A549 (cell line): ENCODE results near the gene LCE1F. TPM values are rescaled to one million over a fixed set of nuclear protein-coding genes. Genes with fewer than 3 reads are reported as not detected.

ENCODE experiments used
- ATAC-seq, 2 experiments: fragments of 200-7000 bp in 1 of 2; fragments of >200 bp in 1 of 2; cut with Nextera tagmentation in 1 of 2; cut with Tn5 transposase in 1 of 2; 3 replicates each; pipeline versions ENCODE4 v1.8.0 to v1.9.1; 2018 to 2020; ENCODE audit warnings: mild to moderate bottlenecking in 1 of 2, moderate library complexity in 1 of 2
- CTCF ChIA-PET: fragments of 300-600 bp; sonication (Branson Sonifier 250); formaldehyde crosslinking; extraction: SDS; loops from one replicate; lab custom pipeline; 2021; ENCODE audit warnings: antibody characterized with exemption, inconsistent platforms; lab: Yijun Ruan, JAX
- POLR2A ChIA-PET: fragments of 350-600 bp; formaldehyde crosslinking; extraction: SDS; loops from one replicate; lab custom pipeline; 2021; ENCODE audit warnings: antibody characterized with exemption, inconsistent platforms; lab: Yijun Ruan, JAX
- DNase-seq, 2 experiments: peaks; one replicate each; pipeline versions ENCODE4 v3.0.0 to v3.0.0-alpha.2; 2011 to 2016; ENCODE audit warnings: low read depth in 1 of 2, low spot score in 1 of 2
- FAIRE-seq: peaks from 2 replicates; lab custom pipeline; 2011; peaks lifted over from hg19 to GRCh38; lab: Jason Lieb, UNC
- H3K27ac ChIP-seq, 2 experiments: fragments of >200 bp; sonication (Bioruptor Twin); formaldehyde crosslinking; 3 replicates each; pipeline ENCODE4 v1.5.1; 2016 to 2017
- H3K4me1 ChIP-seq: fragments of >200 bp; sonication (Bioruptor Twin); formaldehyde crosslinking; 3 replicates; pipeline ENCODE4 v1.6.1; 2016
- H3K4me2 ChIP-seq: fragments of >200 bp; sonication (Bioruptor Twin); formaldehyde crosslinking; 3 replicates; pipeline ENCODE4 v1.6.1; 2016
- H3K4me3 ChIP-seq: fragments of >200 bp; sonication (Bioruptor Twin); formaldehyde crosslinking; 3 replicates; pipeline ENCODE4 v1.5.1; 2016
- H3K9me3 ChIP-seq: fragments of >200 bp; sonication (Bioruptor Twin); formaldehyde crosslinking; 3 replicates; pipeline ENCODE4 v1.6.1; 2016
- BHLHE40 ChIP-seq: IDR thresholded peaks from 2 replicates; pipeline ENCODE4 v1.6.1; 2012; ENCODE audit warnings: low read depth, low read length, inconsistent platforms
- CBX2 ChIP-seq: fragments of 200-600 bp; sonication (generic); IDR thresholded peaks from 2 replicates; pipeline ENCODE4 v1.6.1; 2016; ENCODE audit warnings: low read depth, mild to moderate bottlenecking, borderline replicate concordance
- CBX8 ChIP-seq: fragments of 200-600 bp; sonication (generic); IDR thresholded peaks from 2 replicates; pipeline ENCODE4 v1.6.1; 2016
- CHD2 ChIP-seq: fragments of 150-350 bp; IDR thresholded peaks from 2 replicates; pipeline ENCODE4 v1.6.1; 2014; ENCODE audit warnings: low read length; ENCODE audit not compliant: partially characterized antibody
- EHMT2 ChIP-seq: fragments of 200-600 bp; sonication (generic); IDR thresholded peaks from 2 replicates; pipeline ENCODE4 v1.6.1; 2016; ENCODE audit warnings: antibody characterized with exemption, low read depth, mild to moderate bottlenecking, moderate library complexity
- FOSL2 ChIP-seq, 2 experiments: fragments of 450-650 bp in 1 of 2; fragments of >200 bp in 1 of 2; sonication (Bioruptor Twin) in 1 of 2; formaldehyde crosslinking; IDR thresholded peaks; 2 replicates each; pipeline versions ENCODE4 v1.5.0 to v1.6.1; 2016 to 2020; ENCODE audit warnings: mild to moderate bottlenecking in 1 of 2, moderate library complexity in 1 of 2
- HDAC2 ChIP-seq: fragments of 200-600 bp; sonication (generic); IDR thresholded peaks from 2 replicates; pipeline ENCODE4 v1.6.1; 2016
- NPAS2 ChIP-seq: fragments of 250-450 bp; sonication (Bioruptor Pico); IDR thresholded peaks from 2 replicates; pipeline ENCODE4 v1.8.0; 2022; ENCODE audit warnings: mild to moderate bottlenecking, moderate library complexity, borderline replicate concordance
- NR3C1 ChIP-seq: fragments of >200 bp; sonication (Bioruptor Twin); formaldehyde crosslinking; IDR thresholded peaks from 3 replicates; pipeline ENCODE4 v1.6.1; 2017
- POLR2A ChIP-seq: IDR thresholded peaks from 2 replicates; pipeline ENCODE4 v1.6.1; 2012; ENCODE audit warnings: mild to moderate bottlenecking, low read length
- POLR2AphosphoS2 ChIP-seq: conservative IDR thresholded peaks from 2 replicates; pipeline ENCODE4 v1.6.1; 2012; ENCODE audit warnings: low read length, improper control_type of control experiment, inconsistent platforms
- RAD21 ChIP-seq, 2 experiments: fragments of >200 bp in 1 of 2; sonication (Bioruptor Twin) in 1 of 2; formaldehyde crosslinking in 1 of 2; IDR thresholded peaks in 1 of 2; conservative IDR thresholded peaks in 1 of 2; 2 replicates in 1 of 2; 3 replicates in 1 of 2; pipeline ENCODE4 v1.6.1; 2012 to 2018; ENCODE audit warnings: inconsistent platforms in 1 of 2
- RARB ChIP-seq: fragments of 250-450 bp; sonication (Bioruptor Pico); IDR thresholded peaks from 2 replicates; pipeline ENCODE4 v1.8.0; 2021; ENCODE audit warnings: mild to moderate bottlenecking, moderate library complexity
- RNF2 ChIP-seq: fragments of 200-600 bp; sonication (generic); IDR thresholded peaks from 2 replicates; pipeline ENCODE4 v1.6.1; 2016; ENCODE audit warnings: low read depth, mild to moderate bottlenecking, antibody characterized with exemption, moderate library complexity, borderline replicate concordance
- SMC3 ChIP-seq: fragments of >200 bp; sonication (Bioruptor Twin); formaldehyde crosslinking; IDR thresholded peaks from 3 replicates; pipeline ENCODE4 v1.6.1; 2018; ENCODE audit warnings: inconsistent platforms
- TFCP2L1 ChIP-seq: fragments of 250-450 bp; sonication (Bioruptor Pico); IDR thresholded peaks from 2 replicates; pipeline ENCODE4 v1.5.0; 2021; ENCODE audit warnings: mild to moderate bottlenecking
- TP53 ChIP-seq: fragments of 250-450 bp; sonication (Bioruptor Pico); IDR thresholded peaks from 2 replicates; pipeline ENCODE4 v1.5.0; 2021; ENCODE audit warnings: mild to moderate bottlenecking, moderate library complexity
- WGBS: methylation state at CpG from one replicate; pipeline ENCODE4 v1.1.6; 2017; ENCODE audit errors: missing lambda C conversion rate; 5-methylcytosine and 5-hydroxymethylcytosine counted together
- polyA plus RNA-seq, 4 experiments: library from polyadenylated mRNA; depleted of rRNA in 3 of 4; stranded (reverse); fragments of >200 nt; fragmentation: RNase III in 1 of 4; extraction: RNeasy Plus Mini Kit Qiagen cat#74134 plus additional on column Dnase treatment in 1 of 4; gene quantifications; 2 replicates in 3 of 4; 3 replicates in 1 of 4; pipeline ENCODE4 v1.2.3, GENCODE V29; 2011 to 2017
- TF ChIP-seq, protein P1 (sequence below): fragments of 450-650 bp; IDR thresholded peaks from 2 replicates; pipeline ENCODE4 v1.6.1; 2014; ENCODE audit warnings: antibody characterized with exemption
- TF ChIP-seq, protein P2 (sequence below): fragments of >200 bp; sonication (Bioruptor Twin); formaldehyde crosslinking; IDR thresholded peaks from 3 replicates; pipeline ENCODE4 v1.5.1; 2016
- TF ChIP-seq, protein P3 (sequence below): fragments of 250-450 bp; sonication (Bioruptor Pico); IDR thresholded peaks from 2 replicates; pipeline ENCODE4 v1.5.0; 2021; ENCODE audit warnings: mild to moderate bottlenecking, moderate library complexity, borderline replicate concordance
- TF ChIP-seq, protein P4 (sequence below): IDR thresholded peaks from 2 replicates; pipeline ENCODE4 v1.6.1; 2012; ENCODE audit warnings: low read depth, borderline replicate concordance

LCE1F gene
- polyA plus RNA-seq, 2 of the 4 experiments (the other 2 are of a cell fraction) = not detected

DNA sequence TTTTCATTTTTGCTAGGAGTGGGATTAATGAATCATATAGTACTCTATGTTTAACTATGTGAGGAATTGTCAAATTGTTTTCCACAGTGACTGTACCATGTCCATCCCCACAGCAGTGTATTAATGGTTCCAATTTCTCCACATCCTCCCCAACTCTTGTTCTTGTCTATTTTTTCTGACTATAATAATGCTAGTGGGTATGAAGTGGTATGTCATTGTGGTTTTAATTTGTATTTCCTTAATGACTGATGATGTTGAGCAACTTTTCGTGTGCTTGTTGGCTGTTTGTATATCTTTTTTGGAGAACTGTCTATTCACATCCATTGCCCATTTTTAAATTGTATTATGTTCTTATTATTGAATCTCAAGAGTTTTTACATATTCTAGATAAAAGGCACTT lies 27.1 kb upstream of the LCE1F start:
- DNase-seq (no peak), ATAC-seq (no peak), FAIRE-seq (no peak)
- CTCF ChIA-PET = no interaction called here
- 3% methylated on average over 1 of the region's 1 CpG for WGBS
- Histone ChIP-seq H3K4me3 (no peak overlapping the region), H3K27ac (no peak overlapping the region)
- POLR2A ChIA-PET = no interaction called here
- TF ChIP-seq, protein P1, sequence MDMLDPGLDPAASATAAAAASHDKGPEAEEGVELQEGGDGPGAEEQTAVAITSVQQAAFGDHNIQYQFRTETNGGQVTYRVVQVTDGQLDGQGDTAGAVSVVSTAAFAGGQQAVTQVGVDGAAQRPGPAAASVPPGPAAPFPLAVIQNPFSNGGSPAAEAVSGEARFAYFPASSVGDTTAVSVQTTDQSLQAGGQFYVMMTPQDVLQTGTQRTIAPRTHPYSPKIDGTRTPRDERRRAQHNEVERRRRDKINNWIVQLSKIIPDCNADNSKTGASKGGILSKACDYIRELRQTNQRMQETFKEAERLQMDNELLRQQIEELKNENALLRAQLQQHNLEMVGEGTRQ = no peak
- TF ChIP-seq TFCP2L1 (no peak), POLR2A (no peak), RAD21 (conservative IDR thresholded peaks at IDR 0.05 in 1 of 2, IDR thresholded peaks at IDR 0.05 in 1 of 2) (no peak), HDAC2 (no peak), POLR2AphosphoS2 (no peak)
- TF ChIP-seq, all 56 proteins: peak for 0
- Histone ChIP-seq H3K4me2 (no peak overlapping the region), H3K4me1 (no peaks in the 10 kb centered on the region), H3K9me3 (no peaks in the 10 kb centered on the region)

DNA sequence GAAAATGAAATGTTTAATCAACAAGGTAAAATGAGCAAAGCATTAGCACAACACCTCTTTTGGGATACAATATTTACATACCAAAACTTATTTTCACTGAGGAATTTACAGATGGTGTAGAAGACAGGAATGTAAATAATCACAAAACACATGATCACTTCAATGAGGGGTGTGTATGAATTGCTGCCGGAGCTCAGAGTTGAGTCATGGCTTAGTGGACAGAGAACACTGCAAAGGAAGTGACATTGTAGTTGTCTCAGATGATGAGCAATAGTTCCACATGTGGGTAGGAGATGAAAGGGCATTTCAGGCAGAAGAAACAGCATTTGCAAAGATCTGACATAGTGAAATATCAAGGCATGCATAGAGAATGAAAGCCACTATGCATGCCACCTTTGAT lies 22.7 kb upstream of the LCE1F start:
- Histone ChIP-seq H3K4me1 (no peaks in the 10 kb centered on the region), H3K4me3 (no peak overlapping the region), H3K27ac (no peak overlapping the region), H3K4me2 (no peak overlapping the region), H3K9me3 (no peaks in the 10 kb centered on the region)
- POLR2A ChIA-PET = no interaction called here
- peak in 1 of 2 experiments; percentile 43 for DNase-seq
- TF ChIP-seq CBX2 (no peak), TP53 (CRISPR knock-in tag) (no peak), FOSL2 (IDR thresholded peaks at IDR 0.05) (no peak), FOSL2 (CRISPR knock-in tag; IDR thresholded peaks at IDR 0.05) (0 out of 2 replicates have a peak, but pooled peaks have one; percentile 10)
- FAIRE-seq = no peak
- CTCF ChIA-PET = interaction anchor here (1.4 kb wide), 1 partner anchor 118 kb away, joined by 3 read pairs; no protein-coding TSS in a partner anchor
- ATAC-seq = peak; percentile 45 to 81; a peak in 4 of 6 replicates
- 0% methylated on average over 1 of the region's 1 CpG for WGBS

DNA sequence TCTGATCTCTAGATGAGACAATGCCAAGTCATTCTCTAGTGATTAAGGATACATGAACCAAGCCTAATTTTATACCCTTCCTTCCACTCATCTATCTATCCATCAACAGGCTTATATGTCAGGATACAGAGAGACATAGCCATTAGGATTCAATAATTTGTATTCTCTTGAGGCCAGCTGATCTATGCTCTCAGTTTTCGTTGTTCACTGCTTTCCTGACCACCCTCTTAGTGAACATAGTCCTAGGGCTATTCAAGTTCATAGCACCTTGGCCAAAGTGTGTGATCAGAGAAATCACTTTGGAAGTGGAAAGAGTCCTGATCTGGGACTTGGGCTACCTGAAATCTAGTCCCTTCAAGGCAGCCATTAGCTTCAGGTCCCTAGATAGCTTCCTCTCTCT lies 21.4 kb upstream of the LCE1F start:
- no peak for DNase-seq
- H3K9me3 ChIP-seq = no peaks in the 10 kb centered on the region
- no peak overlapping the region for H3K27ac ChIP-seq
- POLR2A ChIA-PET = no interaction called here
- no peak overlapping the region for H3K4me3 ChIP-seq
- TF ChIP-seq NR3C1 = no peak
- TF ChIP-seq TP53 (CRISPR knock-in tag) = no peak
- no peak for TF ChIP-seq NPAS2 (CRISPR knock-in tag)
- peak; percentile 85 for TF ChIP-seq RNF2
- peak; percentile 83 for TF ChIP-seq CBX8
- TF ChIP-seq RARB (CRISPR knock-in tag) = no peak
- TF ChIP-seq, all 56 proteins: peak for 2
- no peak for ATAC-seq
- WGBS = 0% methylated on average over 1 of the region's 1 CpG
- Histone ChIP-seq H3K4me1 (no peaks in the 10 kb centered on the region), H3K4me2 (no peak overlapping the region)
- CTCF ChIA-PET = interaction anchor here (0.8 kb wide), 1 partner anchor 100 kb away, joined by 3 read pairs; no protein-coding TSS in a partner anchor
- no peak for FAIRE-seq

DNA sequence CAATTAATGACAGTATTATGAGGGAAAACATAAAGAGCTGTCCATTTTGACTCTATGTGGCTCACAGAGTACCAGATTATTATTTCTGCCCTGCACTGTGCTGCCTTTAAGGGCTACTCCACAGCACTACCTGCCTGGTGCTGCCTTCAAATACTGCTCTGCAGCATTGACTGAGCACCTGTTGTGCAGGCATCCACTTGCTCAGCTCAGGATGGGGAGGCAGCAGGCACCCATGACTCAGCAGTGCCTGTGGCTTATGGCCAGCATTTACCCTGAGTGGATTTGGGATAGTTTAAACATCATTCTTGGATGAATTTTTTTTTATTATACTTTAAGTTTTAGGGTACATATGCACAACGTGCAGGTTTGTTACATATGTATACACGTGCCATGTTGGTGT lies 18.1 kb upstream of the LCE1F start:
- no peaks in the 10 kb centered on the region for H3K9me3 ChIP-seq
- H3K4me1 ChIP-seq = no peaks in the 10 kb centered on the region
- TF ChIP-seq FOSL2 (IDR thresholded peaks at IDR 0.05) = no peak
- TF ChIP-seq FOSL2 (CRISPR knock-in tag; IDR thresholded peaks at IDR 0.05) = no peak
- TF ChIP-seq RNF2 = no peak
- TF ChIP-seq, protein P1 = no peak
- TF ChIP-seq EHMT2 = no peak
- TF ChIP-seq, protein P2, sequence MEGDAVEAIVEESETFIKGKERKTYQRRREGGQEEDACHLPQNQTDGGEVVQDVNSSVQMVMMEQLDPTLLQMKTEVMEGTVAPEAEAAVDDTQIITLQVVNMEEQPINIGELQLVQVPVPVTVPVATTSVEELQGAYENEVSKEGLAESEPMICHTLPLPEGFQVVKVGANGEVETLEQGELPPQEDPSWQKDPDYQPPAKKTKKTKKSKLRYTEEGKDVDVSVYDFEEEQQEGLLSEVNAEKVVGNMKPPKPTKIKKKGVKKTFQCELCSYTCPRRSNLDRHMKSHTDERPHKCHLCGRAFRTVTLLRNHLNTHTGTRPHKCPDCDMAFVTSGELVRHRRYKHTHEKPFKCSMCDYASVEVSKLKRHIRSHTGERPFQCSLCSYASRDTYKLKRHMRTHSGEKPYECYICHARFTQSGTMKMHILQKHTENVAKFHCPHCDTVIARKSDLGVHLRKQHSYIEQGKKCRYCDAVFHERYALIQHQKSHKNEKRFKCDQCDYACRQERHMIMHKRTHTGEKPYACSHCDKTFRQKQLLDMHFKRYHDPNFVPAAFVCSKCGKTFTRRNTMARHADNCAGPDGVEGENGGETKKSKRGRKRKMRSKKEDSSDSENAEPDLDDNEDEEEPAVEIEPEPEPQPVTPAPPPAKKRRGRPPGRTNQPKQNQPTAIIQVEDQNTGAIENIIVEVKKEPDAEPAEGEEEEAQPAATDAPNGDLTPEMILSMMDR = no peak
- TF ChIP-seq, protein P3, sequence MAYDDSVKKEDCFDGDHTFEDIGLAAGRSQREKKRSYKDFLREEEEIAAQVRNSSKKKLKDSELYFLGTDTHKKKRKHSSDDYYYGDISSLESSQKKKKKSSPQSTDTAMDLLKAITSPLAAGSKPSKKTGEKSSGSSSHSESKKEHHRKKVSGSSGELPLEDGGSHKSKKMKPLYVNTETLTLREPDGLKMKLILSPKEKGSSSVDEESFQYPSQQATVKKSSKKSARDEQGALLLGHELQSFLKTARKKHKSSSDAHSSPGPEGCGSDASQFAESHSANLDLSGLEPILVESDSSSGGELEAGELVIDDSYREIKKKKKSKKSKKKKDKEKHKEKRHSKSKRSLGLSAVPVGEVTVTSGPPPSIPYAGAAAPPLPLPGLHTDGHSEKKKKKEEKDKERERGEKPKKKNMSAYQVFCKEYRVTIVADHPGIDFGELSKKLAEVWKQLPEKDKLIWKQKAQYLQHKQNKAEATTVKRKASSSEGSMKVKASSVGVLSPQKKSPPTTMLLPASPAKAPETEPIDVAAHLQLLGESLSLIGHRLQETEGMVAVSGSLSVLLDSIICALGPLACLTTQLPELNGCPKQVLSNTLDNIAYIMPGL (CRISPR knock-in tag) = no peak
- TF ChIP-seq SMC3 = no peak
- TF ChIP-seq CHD2 = no peak
- TF ChIP-seq, protein P4, sequence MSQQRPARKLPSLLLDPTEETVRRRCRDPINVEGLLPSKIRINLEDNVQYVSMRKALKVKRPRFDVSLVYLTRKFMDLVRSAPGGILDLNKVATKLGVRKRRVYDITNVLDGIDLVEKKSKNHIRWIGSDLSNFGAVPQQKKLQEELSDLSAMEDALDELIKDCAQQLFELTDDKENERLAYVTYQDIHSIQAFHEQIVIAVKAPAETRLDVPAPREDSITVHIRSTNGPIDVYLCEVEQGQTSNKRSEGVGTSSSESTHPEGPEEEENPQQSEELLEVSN = no peak
- TF ChIP-seq BHLHE40 = no peak
- no peak for FAIRE-seq
- no peak for DNase-seq
- WGBS = 11% methylated on average over 2 of the region's 2 CpGs
- no peak for ATAC-seq
- ChIA-PET POLR2A (no interaction called here), CTCF (no interaction called here)
- H3K4me2 ChIP-seq = no peak overlapping the region
- no peak overlapping the region for H3K4me3 ChIP-seq
- no peak overlapping the region for H3K27ac ChIP-seq
